ENCODE data around the gene TMCC1.

- TF ChIP-seq GABPA (IDR thresholded peaks at IDR 0.05 in 1 of 2, conservative IDR thresholded peaks at IDR 0.05 in 1 of 2) (no peak), CTCF (IDR thresholded peaks at IDR 0.05; ENCODE audit: low read depth, low read length, missing input control) (no peak), EGR1 (IDR thresholded peaks at IDR 0.05; ENCODE audit: low read depth in 2 of 2) (no peak), YY1 (IDR thresholded peaks at IDR 0.05) (no peak), HNF4A (conservative IDR thresholded peaks at IDR 0.05) (no peak), JUND (IDR thresholded peaks at IDR 0.05) (no peak), REST (IDR thresholded peaks at IDR 0.05) (no peak), NR2F2 (IDR thresholded peaks at IDR 0.05) (no peak), TAF1 (conservative IDR thresholded peaks at IDR 0.05) (no peak)
These were observed 119.5 kb downstream of the TMCC1 start for GRCh38 chr3:129773691-129774663.

All from liver (tissue), 3 donors.